HT1080 (cell line): ENCODE results near the gene HACD4. TPM values are rescaled to one million over a fixed set of nuclear protein-coding genes. Genes with fewer than 3 reads are reported as not detected.
"Not testable (repeated sequence)": the region's sequence is repeated elsewhere in the genome, so short reads cannot be mapped to it uniquely, and the experiment has no call there.

Experiments
- DNase-seq: peaks from one replicate; pipeline ENCODE4 v3.0.0-alpha.2; 2015; ENCODE audit warnings: low read depth
- total RNA-seq: library from RNA; depleted of rRNA; stranded (reverse); fragments of >200 nt; shearing (Covaris generic); gene quantifications from 2 replicates; pipeline ENCODE4 v1.2.3, GENCODE V29; 2014; rRNA removed

Gene HACD4
- total RNA-seq, 1 experiment from 2014 or later = not detected

DNA sequence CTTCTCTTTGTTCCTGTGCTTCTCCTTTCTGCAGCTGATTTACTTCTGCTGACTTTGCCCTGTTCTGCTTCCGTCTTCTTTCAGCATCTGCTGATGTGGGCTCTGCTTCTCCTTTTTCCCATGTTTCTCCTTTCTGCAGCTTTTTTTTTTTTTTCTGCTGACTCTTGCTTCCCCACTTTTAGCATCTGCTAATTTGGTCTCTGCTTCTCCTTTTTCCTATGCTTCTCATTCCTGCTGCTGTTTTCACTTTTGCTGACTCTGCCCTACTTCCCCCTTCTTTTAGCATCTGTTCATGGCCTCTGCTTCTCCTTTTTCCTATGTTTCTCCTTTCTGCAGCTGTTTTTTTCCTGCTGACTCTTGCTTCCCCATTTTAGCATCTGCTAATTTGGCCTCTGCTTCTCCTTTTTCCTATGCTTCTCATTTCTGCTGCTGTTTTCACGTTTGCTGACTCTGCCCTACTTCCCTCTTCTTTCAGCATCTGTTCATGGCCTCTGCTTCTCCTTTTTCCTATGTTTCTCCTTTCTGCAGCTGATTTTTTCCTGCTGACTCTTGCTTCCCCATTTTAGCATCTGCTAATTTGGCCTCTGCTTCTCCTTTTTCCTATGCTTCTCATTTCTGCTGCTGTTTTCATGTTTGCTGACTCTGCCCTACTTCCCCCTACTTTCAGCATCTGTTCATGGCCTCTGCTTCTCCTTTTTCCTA, 58.0 kb downstream of the HACD4 start:
- DNase-seq = not testable (repeated sequence)

DNA sequence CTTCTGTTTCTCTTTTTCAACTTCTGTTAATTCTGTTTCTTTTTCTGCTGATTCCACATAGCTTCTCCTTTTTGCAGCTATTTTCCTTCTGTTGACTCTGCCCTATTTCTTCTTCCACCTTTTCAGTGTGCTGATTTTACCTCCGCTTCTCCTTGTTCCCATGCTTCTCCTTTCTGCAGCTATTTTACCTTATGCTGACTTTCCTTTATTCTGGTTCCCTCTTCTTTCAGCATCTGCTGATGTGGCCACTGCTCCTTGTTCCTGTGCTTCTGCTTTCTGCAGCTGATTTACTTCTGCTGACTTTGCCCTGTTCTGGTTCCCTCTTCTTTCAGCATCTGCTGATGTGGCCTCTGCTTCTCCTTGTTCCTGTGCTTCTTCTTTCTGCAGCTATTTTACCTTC, 58.8 kb downstream of the HACD4 start:
- DNase-seq = no peak

DNA sequence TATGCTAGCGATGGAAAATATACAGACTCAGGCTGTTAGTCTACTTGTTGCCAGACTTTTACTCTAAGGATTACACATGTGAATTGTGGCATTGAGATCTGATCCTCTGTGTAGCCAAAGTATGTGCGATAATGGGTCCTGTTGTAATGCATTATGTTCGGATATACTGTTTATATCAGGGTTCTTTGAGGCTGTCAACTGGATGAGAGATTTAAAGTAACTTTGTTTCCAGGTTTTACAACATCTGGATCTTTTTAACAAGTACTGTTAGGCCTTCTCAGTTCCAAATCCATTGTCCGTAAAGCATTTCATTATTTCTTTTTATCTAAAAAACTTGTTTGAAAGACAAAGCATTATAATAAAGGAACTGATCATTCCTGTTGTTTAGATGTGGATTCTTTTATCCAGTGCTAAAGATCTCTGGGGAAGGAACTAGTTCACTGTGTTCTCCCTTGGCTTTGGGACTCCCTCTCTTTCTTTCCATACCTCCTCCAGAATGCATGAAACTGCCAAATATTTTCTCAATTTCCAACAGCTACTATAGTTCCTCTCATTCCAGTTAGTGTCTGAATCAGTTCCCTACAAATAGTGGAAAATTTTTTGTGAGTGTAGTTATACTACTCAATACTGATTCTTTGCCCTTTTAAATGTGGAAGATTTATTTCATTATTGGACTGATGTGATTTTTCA, 68.8 kb downstream of the HACD4 start:
- no peak for DNase-seq

DNA sequence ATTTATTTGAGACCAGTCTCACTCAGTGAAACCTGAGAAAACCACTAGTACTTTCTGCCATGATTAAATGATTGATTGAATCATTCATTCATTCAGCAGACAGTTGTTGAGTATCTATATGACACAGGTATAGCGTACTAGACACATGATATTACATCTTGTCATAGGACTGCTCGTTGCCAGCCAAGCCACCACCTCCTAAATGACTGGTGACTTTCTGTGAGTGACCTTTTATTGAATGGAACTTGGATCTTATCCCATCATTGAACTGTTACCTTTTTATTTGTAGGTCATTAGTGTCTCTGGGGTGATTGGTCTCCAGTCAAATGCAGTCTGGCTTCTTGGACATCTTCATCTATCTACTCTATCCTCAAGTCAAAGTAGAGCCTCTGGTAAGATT, 80.7 kb downstream of the HACD4 start:
- DNase-seq = no peak

Other genes with a start within 250 kb of the HACD4 start
- not detected in 2 replicates for gene IFNB1, start 46.3 kb upstream of the HACD4 start, total RNA-seq
- not detected in 2 replicates for gene IFNW1, start 110.2 kb upstream of the HACD4 start, total RNA-seq
- not detected in 2 replicates for gene IFNA21, start 135.0 kb upstream of the HACD4 start, total RNA-seq
- gene IFNA4, start 155.9 kb upstream of the HACD4 start, total RNA-seq = not detected in 2 replicates
- not detected in 2 replicates for gene IFNA7, start 170.6 kb upstream of the HACD4 start, total RNA-seq
- not detected in 2 replicates for gene IFNA10, start 175.5 kb upstream of the HACD4 start, total RNA-seq
- gene IFNA16, start 185.7 kb upstream of the HACD4 start, total RNA-seq = not detected in 2 replicates
- not detected in 2 replicates for gene IFNA17, start 196.6 kb upstream of the HACD4 start, total RNA-seq
- not detected in 2 replicates for gene IFNA14, start 208.4 kb upstream of the HACD4 start, total RNA-seq